HCT116 (cell line): Measurements from ENCODE around the gene UTP18. TPM values are rescaled to one million over a fixed set of nuclear protein-coding genes. Genes with fewer than 3 reads are reported as not detected.

Experiments used
- ATAC-seq: fragments of 200-7000 bp; cut with Tn5 transposase; 2 replicates; pipeline ENCODE4 v1.9.1; 2020; ENCODE audit warnings: mild to moderate bottlenecking, moderate library complexity
- BruUV-seq: library from RNA; stranded (reverse); fragments of 400-500 nt; replicated peaks from 2 replicates; lab custom pipeline; 2021; lab: Mats Ljungman, UMichigan
- CTCF ChIA-PET: fragments of 300-600 bp; sonication (Branson Sonifier 250); formaldehyde crosslinking; loops from one replicate; lab custom pipeline; 2021; ENCODE audit warnings: antibody characterized with exemption; lab: Charles Lee
- POLR2A ChIA-PET: fragments of 300-600, 350-600 bp; sonication (Branson Sonifier 250); formaldehyde crosslinking; loops from one replicate; lab custom pipeline; 2021; ENCODE audit warnings: antibody characterized with exemption; lab: Charles Lee
- RAD21 ChIA-PET, 2 experiments: fragments of 300-600 bp; sonication (Branson Sonifier 250); formaldehyde crosslinking; loops; one replicate each; lab custom pipeline; 2023; ENCODE audit warnings: low total read pairs in 2 of 2; ENCODE audit not compliant: uncharacterized antibody in 2 of 2, unreplicated experiment in 2 of 2, low non-redundant PET in 1 of 2; lab: Charles Lee
- DNase-seq: peaks from one replicate; pipeline ENCODE4 v3.0.0-alpha.2; 2010; ENCODE audit warnings: low read depth, low spot score
- H2AFZ ChIP-seq: fragments of 200-600 bp; shearing (Covaris generic), sonication (generic); 2 replicates; pipeline ENCODE4 v1.6.1; 2017; ENCODE audit warnings: low read depth, mixed run types, mixed read lengths, antibody characterized with exemption, low read length; ENCODE audit not compliant: poor library complexity, severe bottlenecking
- H3K27ac ChIP-seq: 2 replicates; pipeline ENCODE4 v1.5.1; 2012; ENCODE audit warnings: low read depth, low read length
- H3K27me3 ChIP-seq: fragments of 200-600 bp; sonication (generic); 2 replicates; pipeline ENCODE4 v1.6.1; 2016; ENCODE audit warnings: mixed run types, low read length, mixed read lengths; ENCODE audit not compliant: insufficient read depth
- H3K36me3 ChIP-seq, 2 experiments: fragments of 200-500 bp in 1 of 2; fragments of 200-600 bp in 1 of 2; sonication (Bioruptor generic) in 1 of 2; sonication (generic) in 1 of 2; 2 replicates each; pipeline versions ENCODE4 v1.5.1 to v1.6.1; 2014 to 2016; ENCODE audit warnings: low read length in 2 of 2, inconsistent platforms in 1 of 2, mixed read lengths in 1 of 2, mixed run types in 1 of 2; ENCODE audit not compliant: insufficient read depth in 2 of 2, control insufficient read depth in 1 of 2
- H3K4me1 ChIP-seq, 2 experiments: fragments of 200-600 bp in 1 of 2; sonication (generic) in 1 of 2; 2 replicates each; pipeline versions ENCODE4 v1.5.1 to v1.6.1; 2012 to 2017; ENCODE audit warnings: low read length in 2 of 2, inconsistent platforms in 1 of 2, mild to moderate bottlenecking in 1 of 2, mixed read lengths in 1 of 2, mixed run types in 1 of 2, moderate library complexity in 1 of 2; ENCODE audit not compliant: insufficient read depth in 2 of 2, control insufficient read depth in 1 of 2
- H3K4me2 ChIP-seq: fragments of 200-600 bp; sonication (generic); 2 replicates; pipeline ENCODE4 v1.6.1; 2017; ENCODE audit warnings: mixed run types, low read length, mixed read lengths
- H3K4me3 ChIP-seq, 2 experiments: fragments of 200-600 bp in 1 of 2; sonication (generic) in 1 of 2; replicated peaks in 1 of 2; 2 replicates each; pipeline ENCODE4 v1.5.1; 2011 to 2016; ENCODE audit warnings: low read length in 2 of 2, control low read depth in 1 of 2, low read depth in 1 of 2, mild to moderate bottlenecking in 1 of 2, mixed read lengths in 1 of 2, mixed run types in 1 of 2
- H3K79me2 ChIP-seq: fragments of 200-600 bp; sonication (generic); 2 replicates; pipeline ENCODE4 v1.6.1; 2017; ENCODE audit warnings: mild to moderate bottlenecking, mixed run types, low read length, moderate library complexity, mixed read lengths; ENCODE audit not compliant: insufficient read depth
- H3K9ac ChIP-seq: fragments of 200-600 bp; sonication (generic); 2 replicates; pipeline ENCODE4 v1.6.1; 2016; ENCODE audit warnings: low read length, mixed read lengths
- H3K9me2 ChIP-seq: fragments of 200-600 bp; sonication (generic), shearing (Covaris generic); 2 replicates; pipeline ENCODE4 v1.6.1; 2017; ENCODE audit warnings: mixed run types, mild to moderate bottlenecking, moderate library complexity; ENCODE audit not compliant: insufficient read depth
- H3K9me3 ChIP-seq, 2 experiments: fragments of 200-500 bp in 1 of 2; fragments of 200-600 bp in 1 of 2; sonication (Bioruptor generic) in 1 of 2; sonication (generic) in 1 of 2; 2 replicates each; pipeline ENCODE4 v1.6.1; 2014 to 2017; ENCODE audit warnings: low read length in 2 of 2, mixed read lengths in 2 of 2, inconsistent platforms in 1 of 2, low read depth in 1 of 2, mild to moderate bottlenecking in 1 of 2, mixed run types in 1 of 2, moderate library complexity in 1 of 2; ENCODE audit not compliant: control insufficient read depth in 1 of 2, insufficient read depth in 1 of 2
- H4K20me1 ChIP-seq: fragments of 200-600 bp; sonication (generic), shearing (Covaris generic); 2 replicates; pipeline ENCODE4 v1.6.1; 2017; ENCODE audit warnings: mixed run types, mild to moderate bottlenecking, moderate library complexity; ENCODE audit not compliant: insufficient read depth
- CTCF ChIP-seq, 3 experiments: fragments of 200-600 bp in 1 of 3; sonication (generic) in 1 of 3; IDR thresholded peaks in 2 of 3; conservative IDR thresholded peaks in 1 of 3; 2 replicates each; pipeline ENCODE4 v1.5.1; 2012 to 2017; ENCODE audit warnings: low read depth in 2 of 3, low read length in 2 of 3, antibody characterized with exemption in 1 of 3, borderline replicate concordance in 1 of 3, control low read depth in 1 of 3, mild to moderate bottlenecking in 1 of 3, mixed read lengths in 1 of 3, mixed run types in 1 of 3, moderate library complexity in 1 of 3; ENCODE audit not compliant: insufficient read depth in 1 of 3
- FOSL1 ChIP-seq: IDR thresholded peaks from 2 replicates; pipeline ENCODE4 v1.6.1; 2012; ENCODE audit warnings: low read depth
- POLR2AphosphoS5 ChIP-seq: IDR thresholded peaks from 2 replicates; pipeline ENCODE4 v1.6.1; 2011; ENCODE audit warnings: mild to moderate bottlenecking, low read depth, low read length, moderate library complexity
- RAD21 ChIP-seq: IDR thresholded peaks from 2 replicates; pipeline ENCODE4 v1.6.1; 2012; ENCODE audit warnings: low read depth, mild to moderate bottlenecking
- intact Hi-C: fragments of 100-400 bp; cut with micrococcal nuclease; formaldehyde crosslinking; loops from 2 replicates; pipeline ENCODE4 v1.10.0; 2022
- total RNA-seq: library from RNA; stranded (reverse); gene quantifications from one replicate; pipeline ENCODE4 v1.2.1, GENCODE V29; 2021; ENCODE audit not compliant: unreplicated experiment

Gene UTP18
- total RNA-seq, 1 experiment from 2014 or later, result 92.6 TPM

DNA sequence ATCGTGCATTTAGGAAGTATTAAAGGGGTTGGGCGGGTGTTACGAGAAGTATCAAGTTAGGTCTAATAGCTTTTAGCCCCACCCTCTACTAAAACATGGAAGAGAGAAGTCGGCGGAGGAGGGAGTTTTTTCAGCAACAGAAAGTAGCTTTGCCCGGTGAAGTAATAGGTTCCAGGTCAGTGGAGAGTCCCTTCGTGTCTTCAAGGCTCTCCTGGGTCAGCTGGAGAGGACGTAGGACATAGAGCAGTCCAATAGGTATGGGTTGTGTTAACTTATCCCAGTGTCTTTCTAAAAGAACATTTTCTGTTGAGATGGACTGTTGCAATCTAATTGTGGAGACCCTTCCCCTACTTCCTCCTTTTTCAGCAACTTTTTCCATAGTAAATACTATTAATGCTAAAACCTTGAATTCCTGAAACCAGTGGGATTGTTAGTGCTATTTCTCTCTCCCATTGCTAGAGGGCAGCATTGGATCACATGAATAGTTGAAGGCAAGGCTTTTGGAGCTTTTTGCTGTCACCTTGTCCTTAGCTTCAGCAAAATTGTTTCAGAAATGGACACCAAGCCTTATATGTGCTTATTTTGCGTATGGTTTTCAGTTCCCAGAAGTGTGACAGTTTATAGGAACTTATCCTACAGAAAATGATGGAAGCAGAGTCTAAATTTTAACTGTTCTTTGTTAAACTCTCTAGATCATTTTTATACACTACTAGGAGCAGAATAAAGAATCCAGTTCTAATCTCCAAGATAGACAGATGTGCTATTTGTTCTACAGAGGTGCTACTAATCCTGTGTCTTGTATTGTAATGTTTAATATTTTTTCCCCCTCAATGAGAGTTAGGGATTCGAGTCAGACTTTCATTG is 38.4 kb downstream of the UTP18 start:
- RAD21 ChIA-PET, result no interaction called here

More for the DNA sequence above, 38.4 kb downstream of the UTP18 start:
- POLR2A ChIA-PET, result no interaction called here
- Histone ChIP-seq H3K4me3 (no peak overlapping the region), H3K9me2 (no peaks in the 10 kb centered on the region), H4K20me1 (no peaks in the 10 kb centered on the region), H3K9ac (no peak overlapping the region), H3K27ac (no peak overlapping the region), H3K4me1 (no peaks in the 10 kb centered on the region), H3K9me3 (no peaks in the 10 kb centered on the region), H3K27me3 (no peaks in the 10 kb centered on the region), H3K4me2 (no peak overlapping the region), H2AFZ (no peak overlapping the region), H3K79me2 (peaks cover 8% of the 10 kb centered on the region; the same call in 1 of the 2 replicates), H3K36me3 (peaks cover 0 to 10% of the 10 kb centered on the region in 2 experiments; a peak in 3 of 4 replicates)
- CTCF ChIA-PET, result interaction anchor here (0.8 to 2.5 kb wide), 17 partner anchors 8 to 808 kb away, joined by 3 to 15 read pairs (median 4); no protein-coding TSS in a partner anchor
- no peak for TF ChIP-seq FOSL1
- peak; percentile 67 to 96 (median 86); a peak in 5 of 6 replicates for TF ChIP-seq CTCF (IDR thresholded peaks at IDR 0.05 in 2 of 3, conservative IDR thresholded peaks at IDR 0.05 in 1 of 3; ENCODE audit: borderline replicate concordance in 1 of 3, insufficient read depth in 1 of 3, low read depth in 2 of 3, low read length in 2 of 3)
- peak; percentile 6; the same call in 1 of the 2 replicates for TF ChIP-seq POLR2AphosphoS5
- TF ChIP-seq RAD21, result peak; percentile 71
- intact Hi-C loops, result no loop called here
- no TSS peak for BruUV-seq
- DNase-seq (peak; percentile 51), ATAC-seq (peak; percentile 86)
